ENCODE results near the gene CCR1.
A peak's percentile ranks its signal among the peaks of the same experiment; 100 is the strongest.

CCR1 gene

DNA sequence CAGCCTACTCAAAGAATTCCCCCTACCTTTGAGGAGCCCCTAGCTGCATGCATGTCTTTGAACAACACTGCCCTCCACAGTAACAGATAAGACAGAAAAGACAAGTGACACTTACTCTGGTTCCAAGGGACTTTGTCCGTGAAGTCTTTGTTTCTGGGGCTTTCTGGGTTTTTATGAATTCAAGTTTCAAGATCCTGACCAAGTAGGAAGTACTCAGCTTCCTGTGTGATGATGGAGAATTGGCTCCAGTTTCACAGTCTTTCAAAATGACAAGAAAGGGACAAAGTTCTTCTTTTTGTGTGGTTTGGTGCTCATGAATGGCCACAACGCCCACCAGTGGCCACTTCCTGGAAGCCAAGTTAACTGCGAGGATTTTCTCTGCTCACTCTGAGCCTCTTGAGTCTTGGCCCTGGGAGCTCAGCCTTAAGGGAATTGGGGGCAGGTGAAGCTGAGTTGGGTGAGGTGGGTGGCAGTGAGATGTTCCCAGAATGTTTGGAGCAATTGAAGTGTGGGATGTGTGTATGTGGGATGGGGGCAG, at the start of gene CCR1:
Gene CCR1, minus strand, starts transcription at position 147 of the 538 bp plus-strand sequence. CDS start 4,000 bp downstream, outside the sequence.
- in situ Hi-C loops (cut with HindIII; ENCODE audit: low sequenced_read_pairs), result no loop called here
- TF ChIP-seq, protein P1, sequence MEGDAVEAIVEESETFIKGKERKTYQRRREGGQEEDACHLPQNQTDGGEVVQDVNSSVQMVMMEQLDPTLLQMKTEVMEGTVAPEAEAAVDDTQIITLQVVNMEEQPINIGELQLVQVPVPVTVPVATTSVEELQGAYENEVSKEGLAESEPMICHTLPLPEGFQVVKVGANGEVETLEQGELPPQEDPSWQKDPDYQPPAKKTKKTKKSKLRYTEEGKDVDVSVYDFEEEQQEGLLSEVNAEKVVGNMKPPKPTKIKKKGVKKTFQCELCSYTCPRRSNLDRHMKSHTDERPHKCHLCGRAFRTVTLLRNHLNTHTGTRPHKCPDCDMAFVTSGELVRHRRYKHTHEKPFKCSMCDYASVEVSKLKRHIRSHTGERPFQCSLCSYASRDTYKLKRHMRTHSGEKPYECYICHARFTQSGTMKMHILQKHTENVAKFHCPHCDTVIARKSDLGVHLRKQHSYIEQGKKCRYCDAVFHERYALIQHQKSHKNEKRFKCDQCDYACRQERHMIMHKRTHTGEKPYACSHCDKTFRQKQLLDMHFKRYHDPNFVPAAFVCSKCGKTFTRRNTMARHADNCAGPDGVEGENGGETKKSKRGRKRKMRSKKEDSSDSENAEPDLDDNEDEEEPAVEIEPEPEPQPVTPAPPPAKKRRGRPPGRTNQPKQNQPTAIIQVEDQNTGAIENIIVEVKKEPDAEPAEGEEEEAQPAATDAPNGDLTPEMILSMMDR (IDR thresholded peaks at IDR 0.05; ENCODE audit: low read depth, low read length, missing control alignments), result peak; percentile 64
- no peak for DNase-seq (ENCODE audit: low read depth)
- no peak within 1 kb of the TSS for H3K4me3 ChIP-seq (ENCODE audit: low read depth, low read length)

DNA sequence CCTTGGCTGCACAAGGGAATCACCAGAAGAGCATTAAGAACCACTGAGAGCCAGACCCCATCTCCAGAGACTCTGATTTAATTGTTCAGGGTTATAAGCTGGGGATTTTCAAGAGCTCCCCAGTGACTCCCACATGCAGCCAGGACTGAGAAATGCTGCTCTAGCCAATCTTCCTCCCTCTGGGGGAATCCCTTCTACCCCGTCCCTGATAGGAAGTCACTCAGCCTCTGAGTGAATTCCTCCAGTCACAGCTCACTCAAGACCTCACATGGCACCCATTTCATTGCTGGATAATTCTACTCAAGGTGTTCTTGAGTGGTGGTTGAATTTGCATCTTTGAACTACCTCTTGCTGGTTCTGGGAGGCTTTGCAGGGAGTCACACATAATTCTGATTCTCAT, 44.9 kb upstream of the CCR1 start:
- in situ Hi-C loops (cut with HindIII; ENCODE audit: low sequenced_read_pairs), result no loop called here
- H3K4me3 ChIP-seq (ENCODE audit: low read depth, low read length), result no peak overlapping the region
- TF ChIP-seq, protein P1 (IDR thresholded peaks at IDR 0.05; ENCODE audit: low read depth, low read length, missing control alignments), result no peak
- DNase-seq (ENCODE audit: low read depth), result no peak

GRCh38 chr3:46245146-46245545, 37.0 kb upstream of the CCR1 start:
- TF ChIP-seq, protein P1 (IDR thresholded peaks at IDR 0.05; ENCODE audit: low read depth, low read length, missing control alignments), result no peak
- no peak overlapping the region for H3K4me3 ChIP-seq (ENCODE audit: low read depth, low read length)
- in situ Hi-C loops (cut with HindIII; ENCODE audit: low sequenced_read_pairs), result no loop called here
- DNase-seq (ENCODE audit: low read depth), result no peak

GRCh38 chr3:46243560-46243959, 35.4 kb upstream of the CCR1 start:
- no peak overlapping the region for H3K4me3 ChIP-seq (ENCODE audit: low read depth, low read length)
- TF ChIP-seq, protein P1 (IDR thresholded peaks at IDR 0.05; ENCODE audit: low read depth, low read length, missing control alignments), result no peak
- in situ Hi-C loops (cut with HindIII; ENCODE audit: low sequenced_read_pairs), result no loop called here
- DNase-seq (ENCODE audit: low read depth), result no peak

DNA sequence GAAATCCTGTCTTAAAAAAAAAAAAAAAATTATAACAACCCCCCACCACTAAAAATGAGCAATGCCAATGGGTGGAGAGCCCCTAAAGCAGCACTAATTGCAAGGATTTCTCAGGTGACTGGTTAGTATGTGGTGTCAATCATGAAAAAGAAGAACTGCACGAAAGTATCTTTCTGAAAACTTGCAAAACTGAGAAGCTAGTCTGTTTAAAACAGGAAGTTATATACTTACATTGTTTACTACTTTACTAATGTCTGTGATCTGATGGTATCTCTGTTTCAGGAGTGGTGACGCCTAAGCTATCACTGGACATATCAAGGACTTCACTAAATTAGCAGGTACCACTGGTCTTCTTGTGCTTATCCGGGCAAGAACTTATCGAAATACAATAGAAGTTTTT, 34.0 kb upstream of the CCR1 start, which contains the start of gene CCR3:
Gene CCR3, plus strand, starts transcription at position 341 of the 400 bp plus-strand sequence. CDS start 22,699 bp downstream, outside the sequence.
- TF ChIP-seq, protein P1 (IDR thresholded peaks at IDR 0.05; ENCODE audit: low read depth, low read length, missing control alignments), result no peak
- no peak within 1 kb of the TSS for H3K4me3 ChIP-seq (ENCODE audit: low read depth, low read length)
- no peak for DNase-seq (ENCODE audit: low read depth)
- in situ Hi-C loops (cut with HindIII; ENCODE audit: low sequenced_read_pairs), result no loop called here

- no peak for DNase-seq (ENCODE audit: low read depth)
- in situ Hi-C loops (cut with HindIII; ENCODE audit: low sequenced_read_pairs), result no loop called here
- TF ChIP-seq, protein P1 (IDR thresholded peaks at IDR 0.05; ENCODE audit: low read depth, low read length, missing control alignments), result no peak
- no peak overlapping the region for H3K4me3 ChIP-seq (ENCODE audit: low read depth, low read length)
These were observed 31.8 kb upstream of the CCR1 start for GRCh38 chr3:46239952-46240351.
